Caco-2 (cell line): Measurements from ENCODE around the gene C1RL. TPM values are rescaled to one million over a fixed set of nuclear protein-coding genes. Genes with fewer than 3 reads are reported as not detected.

ENCODE experiments used
- BruUV-seq: library from RNA; stranded (reverse); fragments of 400-500 nt; replicated peaks from 2 replicates; lab custom pipeline; 2021; lab: Mats Ljungman, UMichigan
- CTCF ChIA-PET: fragments of 300-600 bp; sonication (Branson Sonifier 250); formaldehyde crosslinking; loops from one replicate; lab custom pipeline; 2022; ENCODE audit warnings: antibody characterized with exemption; lab: Charles Lee
- POLR2A ChIA-PET: fragments of 300-600 bp; sonication (Branson Sonifier 250); formaldehyde crosslinking; loops from one replicate; lab custom pipeline; 2022; ENCODE audit warnings: antibody characterized with exemption; lab: Charles Lee
- DNase-seq, 2 experiments: peaks; one replicate each; pipeline versions ENCODE4 v3.0.0 to v3.0.0-alpha.2; 2020 to 2022
- H3K27me3 ChIP-seq: replicated peaks from 2 replicates; pipeline ENCODE4 v1.6.0; 2011; ENCODE audit warnings: low read length; ENCODE audit not compliant: control insufficient read depth, insufficient read depth
- H3K36me3 ChIP-seq: 2 replicates; pipeline ENCODE4 v1.5.1; 2011; ENCODE audit warnings: low read length; ENCODE audit not compliant: control insufficient read depth, insufficient read depth
- H3K4me1 ChIP-seq: fragments of 250-450 bp; sonication (Bioruptor Pico); 2 replicates; pipeline ENCODE4 v1.5.1; 2020; ENCODE audit warnings: mild to moderate bottlenecking
- H3K4me3 ChIP-seq: 2 replicates; pipeline ENCODE4 v1.5.1; 2011; ENCODE audit warnings: low read depth, mild to moderate bottlenecking, control low read depth, low read length
- H3K9me3 ChIP-seq: fragments of 250-450 bp; sonication (Bioruptor Pico); 2 replicates; pipeline ENCODE4 v1.5.1; 2020; ENCODE audit warnings: mild to moderate bottlenecking, moderate library complexity
- H3K27ac Mint-ChIP-seq: one replicate; pipeline ENCODE4 v1.8.0; 2022; ENCODE audit warnings: mixed read lengths; ENCODE audit not compliant: unreplicated experiment
- H3K27me3 Mint-ChIP-seq: one replicate; pipeline ENCODE4 v1.8.0; 2022; ENCODE audit warnings: mixed read lengths; ENCODE audit not compliant: insufficient read depth, unreplicated experiment
- H3K36me3 Mint-ChIP-seq: one replicate; pipeline ENCODE4 v1.8.0; 2022; ENCODE audit warnings: mild to moderate bottlenecking, mixed read lengths; ENCODE audit not compliant: insufficient read depth, unreplicated experiment
- H3K4me1 Mint-ChIP-seq: one replicate; pipeline ENCODE4 v1.8.0; 2022; ENCODE audit warnings: low read depth, mixed read lengths; ENCODE audit not compliant: unreplicated experiment
- H3K4me3 Mint-ChIP-seq: one replicate; pipeline ENCODE4 v1.8.0; 2022; ENCODE audit warnings: mild to moderate bottlenecking, moderate library complexity, mixed read lengths; ENCODE audit not compliant: unreplicated experiment
- H3K9me3 Mint-ChIP-seq: one replicate; pipeline ENCODE4 v1.8.0; 2022; ENCODE audit warnings: mixed read lengths; ENCODE audit not compliant: unreplicated experiment
- CTCF ChIP-seq, 2 experiments: fragments of 200-600 bp in 1 of 2; IDR thresholded peaks; 1 replicate in 1 of 2; 2 replicates in 1 of 2; pipeline versions ENCODE4 v1.5.1 to v1.8.0; 2011 to 2022; ENCODE audit warnings: antibody characterized with exemption in 1 of 2, control low read depth in 1 of 2, inconsistent platforms in 1 of 2, low read depth in 1 of 2, low read length in 1 of 2, mild to moderate bottlenecking in 1 of 2, moderate library complexity in 1 of 2; ENCODE audit not compliant: insufficient read depth in 1 of 2, severe bottlenecking in 1 of 2, unreplicated experiment in 1 of 2
- intact Hi-C: fragments of 100-400 bp; cut with micrococcal nuclease; formaldehyde crosslinking; loops from one replicate; pipeline ENCODE4 v1.10.0; 2022; ENCODE audit not compliant: unreplicated experiment
- total RNA-seq: library from RNA; stranded (reverse); gene quantifications from 2 replicates; pipeline ENCODE4 v1.2.3, GENCODE V29; 2022

Gene C1RL
- total RNA-seq, 1 experiment from 2014 or later, result 40.2 TPM

DNA sequence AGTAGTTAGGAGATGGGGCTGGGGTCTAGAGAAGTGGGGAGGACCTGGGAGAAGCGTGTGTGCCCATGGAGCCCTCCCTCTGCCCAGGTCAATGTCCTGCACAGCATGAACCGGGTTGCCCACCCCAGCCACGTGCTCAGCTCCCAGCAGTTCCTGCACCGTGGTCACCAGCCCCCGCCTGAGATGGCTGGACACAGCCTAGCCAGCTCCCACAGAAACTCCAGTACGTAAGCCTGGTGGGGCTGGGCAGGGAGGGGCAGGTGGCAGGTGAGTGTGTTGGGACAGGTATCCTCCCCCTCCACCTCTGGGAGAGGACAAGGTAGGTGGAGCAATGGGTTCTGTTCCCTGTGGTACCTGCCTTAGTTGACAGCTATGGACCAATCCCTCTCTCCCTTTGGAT, 41.8 kb upstream of the C1RL start:
- Histone ChIP-seq H3K4me1 (no peaks in the 10 kb centered on the region), H3K36me3 (peaks cover 2% of the 10 kb centered on the region; the same call in 1 of the 2 replicates), H3K27me3 (no peaks in the 10 kb centered on the region), H3K9me3 (no peaks in the 10 kb centered on the region), H3K4me3 (no peak overlapping the region)
- BruUV-seq, result no TSS peak
- ChIA-PET CTCF (no interaction called here), POLR2A (interaction anchor here (0.7 kb wide), 1 partner anchor 491 kb away, joined by 4 read pairs; no protein-coding TSS in a partner anchor)
- no peak for DNase-seq
- intact Hi-C loops, result no loop called here
- no peaks in the 10 kb centered on the region for H3K4me1 Mint-ChIP-seq
- H3K4me3 Mint-ChIP-seq, result no peak overlapping the region
- peaks cover 17% of the 10 kb centered on the region for H3K36me3 Mint-ChIP-seq
- TF ChIP-seq CTCF (IDR thresholded peaks at IDR 0.05; ENCODE audit: insufficient read depth in 1 of 2, low read depth in 1 of 2, low read length in 1 of 2, severe bottlenecking in 1 of 2, unreplicated experiment in 1 of 2), result no peak
- no peak overlapping the region for H3K27ac Mint-ChIP-seq
- H3K9me3 Mint-ChIP-seq, result no peaks in the 10 kb centered on the region
- H3K27me3 Mint-ChIP-seq, result no peaks in the 10 kb centered on the region

GRCh38 chr12:7150356-7150755, 41.3 kb upstream of the C1RL start:
- H3K27me3 ChIP-seq, result no peaks in the 10 kb centered on the region
- BruUV-seq, result no TSS peak
- H3K4me1 ChIP-seq, result no peaks in the 10 kb centered on the region
- CTCF ChIA-PET, result no interaction called here
- Mint-ChIP-seq H3K9me3 (no peaks in the 10 kb centered on the region), H3K4me3 (no peak overlapping the region), H3K27me3 (no peaks in the 10 kb centered on the region), H3K27ac (no peak overlapping the region), H3K4me1 (no peaks in the 10 kb centered on the region), H3K36me3 (peaks cover 17% of the 10 kb centered on the region)
- no peak overlapping the region for H3K4me3 ChIP-seq
- POLR2A ChIA-PET, result interaction anchor here (0.7 kb wide), 1 partner anchor 492 kb away, joined by 4 read pairs; no protein-coding TSS in a partner anchor
- TF ChIP-seq CTCF (IDR thresholded peaks at IDR 0.05; ENCODE audit: insufficient read depth in 1 of 2, low read depth in 1 of 2, low read length in 1 of 2, severe bottlenecking in 1 of 2, unreplicated experiment in 1 of 2), result no peak
- intact Hi-C loops, result no loop called here
- DNase-seq, result no peak
- peaks cover 2% of the 10 kb centered on the region; the same call in 1 of the 2 replicates for H3K36me3 ChIP-seq
- H3K9me3 ChIP-seq, result no peaks in the 10 kb centered on the region

DNA sequence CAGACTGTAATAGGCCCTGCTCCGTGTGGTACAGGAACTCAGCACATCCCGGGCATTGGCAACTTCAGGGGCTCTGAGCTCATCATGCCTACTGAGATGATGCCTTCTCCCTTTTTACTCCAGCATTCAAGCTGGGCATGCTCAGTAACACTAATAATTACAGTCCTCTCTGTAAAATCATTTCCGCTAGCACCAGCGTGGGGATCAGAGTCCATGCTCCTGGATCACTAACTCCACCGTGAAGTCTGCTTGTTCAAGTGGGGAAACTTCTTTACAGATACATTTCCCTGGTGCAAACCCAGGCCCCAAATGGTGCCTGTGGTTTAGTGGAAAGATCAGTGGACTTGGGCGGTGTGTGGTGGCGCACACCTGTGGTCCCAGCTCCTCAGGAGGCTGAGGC, 37.9 kb upstream of the C1RL start:
- Mint-ChIP-seq H3K36me3 (peaks cover 17% of the 10 kb centered on the region), H3K9me3 (no peaks in the 10 kb centered on the region), H3K27me3 (no peaks in the 10 kb centered on the region), H3K27ac (no peak overlapping the region), H3K4me3 (no peak overlapping the region), H3K4me1 (no peaks in the 10 kb centered on the region)
- H3K27me3 ChIP-seq, result no peaks in the 10 kb centered on the region
- no peak overlapping the region for H3K4me3 ChIP-seq
- H3K4me1 ChIP-seq, result no peaks in the 10 kb centered on the region
- CTCF ChIA-PET, result interaction anchor here (0.6 to 0.9 kb wide), 3 partner anchors 10 to 42 kb away, joined by 3 to 4 read pairs (median 3); no protein-coding TSS in a partner anchor
- TF ChIP-seq CTCF (IDR thresholded peaks at IDR 0.05; ENCODE audit: insufficient read depth in 1 of 2, low read depth in 1 of 2, low read length in 1 of 2, severe bottlenecking in 1 of 2, unreplicated experiment in 1 of 2), result no peak
- POLR2A ChIA-PET, result interaction anchor here (0.6 kb wide), 1 partner anchor 16 kb away, joined by 3 read pairs; no protein-coding TSS in a partner anchor
- DNase-seq, result no peak
- H3K36me3 ChIP-seq, result no peaks in the 10 kb centered on the region; the same call in 1 of the 2 replicates
- H3K9me3 ChIP-seq, result no peaks in the 10 kb centered on the region
- no TSS peak for BruUV-seq
- intact Hi-C loops, result no loop called here
